Mesenchymal stem cell (in vitro differentiated cells and primary cell): ENCODE measurements around the gene DIRAS1.

Experiments used
- DNase-seq: peaks from one replicate; pipeline ENCODE4 v3.0.0-alpha.2; 2013
- H2AFZ ChIP-seq: one replicate; pipeline ENCODE4 v1.6.1; 2013; ENCODE audit warnings: low read depth, mild to moderate bottlenecking, control low read depth, inconsistent platforms, low read length, moderate library complexity
- H2AK5ac ChIP-seq: 2 replicates; pipeline ENCODE4 v1.6.1; 2013; ENCODE audit warnings: low read length, moderate library complexity, mild to moderate bottlenecking, inconsistent platforms; ENCODE audit not compliant: severe bottlenecking
- H2BK120ac ChIP-seq: one replicate; pipeline ENCODE4 v1.6.1; 2013; ENCODE audit warnings: low read depth, mild to moderate bottlenecking, inconsistent platforms, low read length, moderate library complexity
- H2BK12ac ChIP-seq, 2 experiments: one replicate each; pipeline ENCODE4 v1.6.1; 2013; ENCODE audit warnings: inconsistent platforms in 2 of 2, low read length in 2 of 2, mild to moderate bottlenecking in 2 of 2, moderate library complexity in 2 of 2, control low read depth in 1 of 2
- H2BK15ac ChIP-seq: one replicate; pipeline ENCODE4 v1.6.1; 2013; ENCODE audit warnings: mild to moderate bottlenecking, low read depth, inconsistent platforms; ENCODE audit not compliant: poor library complexity, severe bottlenecking
- H2BK5ac ChIP-seq: 2 replicates; pipeline ENCODE4 v1.6.1; 2013; ENCODE audit warnings: low read depth, mild to moderate bottlenecking, low read length, control low read depth, inconsistent platforms; ENCODE audit not compliant: poor library complexity, severe bottlenecking
- H3K14ac ChIP-seq, 2 experiments: one replicate each; pipeline ENCODE4 v1.6.1; 2013; ENCODE audit warnings: inconsistent platforms in 2 of 2, low read length in 2 of 2, control low read depth in 1 of 2, mild to moderate bottlenecking in 1 of 2, moderate library complexity in 1 of 2
- H3K18ac ChIP-seq, 2 experiments: one replicate each; pipeline ENCODE4 v1.6.1; 2013; ENCODE audit warnings: inconsistent platforms in 2 of 2, low read length in 2 of 2, control low read depth in 1 of 2, low read depth in 1 of 2, mild to moderate bottlenecking in 1 of 2
- H3K23ac ChIP-seq, 2 experiments: one replicate each; pipeline ENCODE4 v1.6.1; 2013; ENCODE audit warnings: inconsistent platforms in 2 of 2, low read length in 2 of 2, mild to moderate bottlenecking in 2 of 2, moderate library complexity in 2 of 2, control low read depth in 1 of 2
- H3K27ac ChIP-seq: 2 replicates; pipeline ENCODE4 v1.5.1; 2013; ENCODE audit warnings: mild to moderate bottlenecking, moderate library complexity, low read length, control low read depth, inconsistent platforms; ENCODE audit not compliant: poor library complexity, severe bottlenecking
- H3K27me3 ChIP-seq, 2 experiments: 2 replicates each; pipeline versions ENCODE4 v1.6.1 to v1.7.0; 2013; ENCODE audit warnings: low read length in 2 of 2, mild to moderate bottlenecking in 2 of 2, moderate library complexity in 2 of 2, control low read depth in 1 of 2, inconsistent platforms in 1 of 2; ENCODE audit not compliant: control insufficient read depth in 1 of 2, insufficient read depth in 1 of 2
- H3K36me3 ChIP-seq, 2 experiments: 2 replicates each; pipeline versions ENCODE4 v1.6.1 to v1.7.0; 2013; ENCODE audit warnings: low read length in 2 of 2, control low read depth in 1 of 2, inconsistent platforms in 1 of 2, low read depth in 1 of 2, mild to moderate bottlenecking in 1 of 2; ENCODE audit not compliant: insufficient read depth in 2 of 2, control insufficient read depth in 1 of 2
- H3K4ac ChIP-seq, 2 experiments: one replicate each; pipeline ENCODE4 v1.6.1; 2013; ENCODE audit warnings: inconsistent platforms in 2 of 2, low read length in 2 of 2, mild to moderate bottlenecking in 2 of 2, moderate library complexity in 2 of 2, control low read depth in 1 of 2, low read depth in 1 of 2
- H3K4me1 ChIP-seq: 2 replicates; pipeline ENCODE4 v1.6.1; 2013; ENCODE audit warnings: low read depth, low read length, control low read depth; ENCODE audit not compliant: control insufficient read depth, insufficient read depth
- H3K4me2 ChIP-seq: 2 replicates; pipeline ENCODE4 v1.6.1; 2013; ENCODE audit warnings: low read length, mild to moderate bottlenecking, inconsistent platforms; ENCODE audit not compliant: poor library complexity, severe bottlenecking
- H3K4me3 ChIP-seq, 2 experiments: 2 replicates each; pipeline versions ENCODE4 v1.5.1 to v1.7.0; 2013; ENCODE audit warnings: low read length in 2 of 2, mild to moderate bottlenecking in 2 of 2, control low read depth in 1 of 2, low read depth in 1 of 2; ENCODE audit not compliant: insufficient read depth in 1 of 2
- H3K79me1 ChIP-seq: replicated peaks from 2 replicates; pipeline ENCODE4 v1.6.1; 2013; ENCODE audit warnings: mild to moderate bottlenecking, control low read depth, low read length, inconsistent platforms; ENCODE audit not compliant: poor library complexity, severe bottlenecking
- H3K9ac ChIP-seq: 2 replicates; pipeline ENCODE4 v1.7.0; 2013; ENCODE audit warnings: mild to moderate bottlenecking, low read length, moderate library complexity
- H3K9me3 ChIP-seq: 2 replicates; pipeline ENCODE4 v1.7.0; 2013; ENCODE audit warnings: mild to moderate bottlenecking, low read length; ENCODE audit not compliant: control insufficient read depth
- H4K8ac ChIP-seq: one replicate; pipeline ENCODE4 v1.6.1; 2013; ENCODE audit warnings: inconsistent platforms, mild to moderate bottlenecking, low read length, moderate library complexity
- H4K91ac ChIP-seq: one replicate; pipeline ENCODE4 v1.6.1; 2013; ENCODE audit warnings: mild to moderate bottlenecking, low read length, inconsistent platforms
- WGBS: methylation state at CpG from one replicate; pipeline ENCODE4 v1.1.7; 2013; ENCODE audit warnings: mixed read lengths; 5-methylcytosine and 5-hydroxymethylcytosine counted together

Gene DIRAS1

GRCh38 chr19:2768365-2769132 lies 47.4 kb upstream of the DIRAS1 start:
- H3K79me1 ChIP-seq = peaks cover 46% of the 10 kb centered on the region
- peaks cover 41 to 81% of the 10 kb centered on the region in 2 experiments for H3K36me3 ChIP-seq
- no peak overlapping the region for H3K9ac ChIP-seq
- 95% methylated on average over 27 of the region's 29 CpGs for WGBS
- no peak overlapping the region for H3K4me2 ChIP-seq
- H3K18ac ChIP-seq = no peak overlapping the region
- no peak overlapping the region for H3K27ac ChIP-seq
- no peak overlapping the region for H2BK12ac ChIP-seq
- no peak overlapping the region for H3K4me3 ChIP-seq
- H3K27me3 ChIP-seq = no peaks in the 10 kb centered on the region
- H2BK120ac ChIP-seq = no peak overlapping the region
- no peak overlapping the region for H3K14ac ChIP-seq
- no peak overlapping the region for H4K91ac ChIP-seq
- no peak overlapping the region for H3K23ac ChIP-seq
- no peak overlapping the region for H2BK5ac ChIP-seq
- no peak overlapping the region for H2AFZ ChIP-seq
- H2BK15ac ChIP-seq = peak overlapping the region; percentile 8
- no peak overlapping the region for H2AK5ac ChIP-seq
- H4K8ac ChIP-seq = no peak overlapping the region
- DNase-seq = no peak
- H3K4me1 ChIP-seq = peaks cover 3% of the 10 kb centered on the region
- H3K4ac ChIP-seq = no peak overlapping the region
- no peaks in the 10 kb centered on the region for H3K9me3 ChIP-seq

DNA sequence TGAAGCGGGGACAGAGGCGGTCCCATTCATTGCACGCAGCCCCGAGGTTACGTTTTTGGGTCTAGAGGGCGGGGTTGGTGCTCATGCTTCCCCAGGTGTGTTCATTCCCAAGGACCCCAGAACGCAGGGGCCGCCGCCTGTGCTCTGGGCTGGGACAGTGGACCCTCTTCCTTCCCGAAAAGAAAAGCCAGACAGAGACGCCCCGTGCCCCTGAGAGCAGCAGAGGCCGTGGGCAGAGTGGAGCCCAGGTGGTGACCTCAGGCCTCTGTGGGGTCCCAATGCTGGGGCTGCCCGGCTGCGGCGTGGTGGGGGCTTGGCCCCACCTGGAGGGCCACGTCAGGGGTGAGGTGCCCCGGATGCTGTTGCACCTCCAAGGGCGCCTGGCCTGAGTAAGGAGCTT lies 46.5 kb upstream of the DIRAS1 start:
- peak overlapping the region in 1 of 2 experiments; percentile 11 for H3K4me3 ChIP-seq
- H3K4ac ChIP-seq = no peak overlapping the region
- DNase-seq = no peak
- peaks cover 50 to 90% of the 10 kb centered on the region in 2 experiments for H3K36me3 ChIP-seq
- peak overlapping the region; percentile 4 for H2BK5ac ChIP-seq
- 98% methylated on average over 16 of the region's 19 CpGs for WGBS
- H3K4me1 ChIP-seq = peaks cover 3% of the 10 kb centered on the region
- no peak overlapping the region for H3K23ac ChIP-seq
- H2AK5ac ChIP-seq = no peak overlapping the region
- H3K18ac ChIP-seq = no peak overlapping the region
- no peaks in the 10 kb centered on the region for H3K27me3 ChIP-seq
- H3K9ac ChIP-seq = no peak overlapping the region
- no peak overlapping the region for H3K14ac ChIP-seq
- H2BK12ac ChIP-seq = no peak overlapping the region
- H4K8ac ChIP-seq = no peak overlapping the region
- no peak overlapping the region for H3K4me2 ChIP-seq
- peaks cover 54% of the 10 kb centered on the region for H3K79me1 ChIP-seq
- H2BK120ac ChIP-seq = no peak overlapping the region
- no peak overlapping the region for H2BK15ac ChIP-seq
- no peak overlapping the region for H4K91ac ChIP-seq
- no peaks in the 10 kb centered on the region for H3K9me3 ChIP-seq
- H2AFZ ChIP-seq = no peak overlapping the region
- no peak overlapping the region for H3K27ac ChIP-seq

- Histone ChIP-seq H3K23ac (no peak overlapping the region), H3K9ac (no peak overlapping the region)
Measured at GRCh38 chr19:2766594-2767372, 45.6 kb upstream of the DIRAS1 start.

GRCh38 chr19:2765376-2765775 lies 44.2 kb upstream of the DIRAS1 start:
- Histone ChIP-seq H3K27ac (no peak overlapping the region), H3K4me2 (no peak overlapping the region), H2BK120ac (no peak overlapping the region), H3K27me3 (no peaks in the 10 kb centered on the region), H3K4me1 (no peaks in the 10 kb centered on the region), H4K8ac (no peak overlapping the region), H3K9me3 (no peaks in the 10 kb centered on the region), H3K4me3 (no peak overlapping the region), H3K9ac (no peak overlapping the region), H4K91ac (no peak overlapping the region), H3K79me1 (peaks cover 74% of the 10 kb centered on the region), H3K14ac (no peak overlapping the region), H2BK5ac (no peak overlapping the region), H2BK12ac (no peak overlapping the region), H2AK5ac (no peak overlapping the region), H3K36me3 (peaks cover 70 to 96% of the 10 kb centered on the region in 2 experiments), H2BK15ac (no peak overlapping the region), H3K18ac (no peak overlapping the region), H2AFZ (no peak overlapping the region), H3K4ac (no peak overlapping the region), H3K23ac (no peak overlapping the region)
- no peak for DNase-seq
- WGBS = 98% methylated on average over 10 of the region's 15 CpGs

More at GRCh38 chr19:2766594-2767372, 45.6 kb upstream of the DIRAS1 start:
- no peak overlapping the region for H2BK15ac ChIP-seq
- peaks cover 3% of the 10 kb centered on the region for H3K4me1 ChIP-seq
- no peak overlapping the region for H2AK5ac ChIP-seq
- H3K4ac ChIP-seq = no peak overlapping the region
- no peak overlapping the region for H4K91ac ChIP-seq
- no peak overlapping the region for H3K27ac ChIP-seq
- H2BK120ac ChIP-seq = no peak overlapping the region
- H2BK12ac ChIP-seq = no peak overlapping the region
- no peak for DNase-seq
- no peak overlapping the region for H4K8ac ChIP-seq
- WGBS = 96% methylated on average over 35 of the region's 35 CpGs
- H3K9me3 ChIP-seq = no peaks in the 10 kb centered on the region
- no peak overlapping the region for H3K4me3 ChIP-seq
- peaks cover 63% of the 10 kb centered on the region for H3K79me1 ChIP-seq
- H3K36me3 ChIP-seq = peaks cover 58 to 93% of the 10 kb centered on the region in 2 experiments
- H3K27me3 ChIP-seq = no peaks in the 10 kb centered on the region
- H3K14ac ChIP-seq = no peak overlapping the region
- no peak overlapping the region for H3K4me2 ChIP-seq
- no peak overlapping the region for H3K18ac ChIP-seq
- no peak overlapping the region for H2AFZ ChIP-seq
- no peak overlapping the region for H2BK5ac ChIP-seq
